ENCODE data around the gene DOCK1.

DNA sequence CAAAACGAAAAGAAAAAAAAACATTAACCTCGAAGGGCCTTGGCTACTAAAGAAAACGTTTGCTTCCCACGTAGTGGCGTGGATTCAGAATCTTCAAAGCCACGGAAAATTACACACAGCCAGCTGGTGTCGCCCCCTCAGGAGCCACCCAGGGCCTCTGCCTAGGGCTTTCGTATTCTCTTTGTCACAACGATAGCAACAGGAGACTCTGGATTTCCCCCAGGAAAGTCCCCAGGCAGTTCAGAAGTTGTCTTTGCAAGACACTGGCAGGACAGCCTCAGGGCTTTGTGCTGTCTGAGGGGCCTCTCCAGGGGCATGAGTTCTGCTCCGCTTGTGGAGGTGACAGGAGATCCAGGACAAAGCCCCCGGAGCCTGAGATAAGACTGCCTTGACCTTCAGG, 441.4 kb downstream of the DOCK1 start:
- TF ChIP-seq, protein P1, sequence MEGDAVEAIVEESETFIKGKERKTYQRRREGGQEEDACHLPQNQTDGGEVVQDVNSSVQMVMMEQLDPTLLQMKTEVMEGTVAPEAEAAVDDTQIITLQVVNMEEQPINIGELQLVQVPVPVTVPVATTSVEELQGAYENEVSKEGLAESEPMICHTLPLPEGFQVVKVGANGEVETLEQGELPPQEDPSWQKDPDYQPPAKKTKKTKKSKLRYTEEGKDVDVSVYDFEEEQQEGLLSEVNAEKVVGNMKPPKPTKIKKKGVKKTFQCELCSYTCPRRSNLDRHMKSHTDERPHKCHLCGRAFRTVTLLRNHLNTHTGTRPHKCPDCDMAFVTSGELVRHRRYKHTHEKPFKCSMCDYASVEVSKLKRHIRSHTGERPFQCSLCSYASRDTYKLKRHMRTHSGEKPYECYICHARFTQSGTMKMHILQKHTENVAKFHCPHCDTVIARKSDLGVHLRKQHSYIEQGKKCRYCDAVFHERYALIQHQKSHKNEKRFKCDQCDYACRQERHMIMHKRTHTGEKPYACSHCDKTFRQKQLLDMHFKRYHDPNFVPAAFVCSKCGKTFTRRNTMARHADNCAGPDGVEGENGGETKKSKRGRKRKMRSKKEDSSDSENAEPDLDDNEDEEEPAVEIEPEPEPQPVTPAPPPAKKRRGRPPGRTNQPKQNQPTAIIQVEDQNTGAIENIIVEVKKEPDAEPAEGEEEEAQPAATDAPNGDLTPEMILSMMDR (IDR thresholded peaks at IDR 0.05): no peak
- no peak for TF ChIP-seq POLR2AphosphoS5 (IDR thresholded peaks at IDR 0.05)
- TF ChIP-seq POLR2A (IDR thresholded peaks at IDR 0.05): no peak

All from breast epithelium (tissue), 3 donors.